MM.1S (cell line): ENCODE data around the gene ITGB3.

Experiments used
- EZH2 ChIP-seq: fragments of 300-600 bp; sonication (generic); optimal IDR thresholded peaks from 2 replicates; pipeline ENCODE3; 2017; ENCODE audit warnings: low read depth, mild to moderate bottlenecking, antibody characterized with exemption, low read length, mixed read lengths
- EZH2phosphoT487 ChIP-seq: fragments of 300-600 bp; sonication (generic); IDR thresholded peaks from 2 replicates; pipeline ENCODE4 v1.6.1; 2018; ENCODE audit warnings: antibody characterized with exemption, low read length
- TF ChIP-seq, protein P1 (sequence below): fragments of 300-600 bp; sonication (generic); IDR thresholded peaks from 2 replicates; pipeline ENCODE4 v1.5.1; 2016; ENCODE audit warnings: antibody characterized with exemption, low read length, mixed read lengths

DNA sequence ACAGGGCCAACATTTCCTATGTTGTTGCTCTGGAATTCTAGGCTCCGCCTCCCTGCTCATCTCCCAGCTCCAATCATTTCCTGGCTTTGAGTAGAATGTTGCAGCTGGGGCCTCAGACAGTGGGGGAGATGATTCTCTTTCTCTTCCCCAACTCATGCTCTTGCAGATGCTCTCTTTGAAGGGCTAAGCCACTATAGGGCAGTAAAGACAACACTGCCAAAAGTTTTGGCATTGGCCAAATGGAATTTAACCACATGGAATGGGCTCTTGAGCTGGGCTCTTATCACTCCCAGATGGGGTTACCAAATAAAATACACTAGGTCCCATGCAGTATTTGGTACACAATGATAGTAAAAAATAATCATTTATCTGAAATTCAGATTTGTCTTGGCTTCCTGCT lies 50.6 kb downstream of the ITGB3 start:
- TF ChIP-seq, protein P1, sequence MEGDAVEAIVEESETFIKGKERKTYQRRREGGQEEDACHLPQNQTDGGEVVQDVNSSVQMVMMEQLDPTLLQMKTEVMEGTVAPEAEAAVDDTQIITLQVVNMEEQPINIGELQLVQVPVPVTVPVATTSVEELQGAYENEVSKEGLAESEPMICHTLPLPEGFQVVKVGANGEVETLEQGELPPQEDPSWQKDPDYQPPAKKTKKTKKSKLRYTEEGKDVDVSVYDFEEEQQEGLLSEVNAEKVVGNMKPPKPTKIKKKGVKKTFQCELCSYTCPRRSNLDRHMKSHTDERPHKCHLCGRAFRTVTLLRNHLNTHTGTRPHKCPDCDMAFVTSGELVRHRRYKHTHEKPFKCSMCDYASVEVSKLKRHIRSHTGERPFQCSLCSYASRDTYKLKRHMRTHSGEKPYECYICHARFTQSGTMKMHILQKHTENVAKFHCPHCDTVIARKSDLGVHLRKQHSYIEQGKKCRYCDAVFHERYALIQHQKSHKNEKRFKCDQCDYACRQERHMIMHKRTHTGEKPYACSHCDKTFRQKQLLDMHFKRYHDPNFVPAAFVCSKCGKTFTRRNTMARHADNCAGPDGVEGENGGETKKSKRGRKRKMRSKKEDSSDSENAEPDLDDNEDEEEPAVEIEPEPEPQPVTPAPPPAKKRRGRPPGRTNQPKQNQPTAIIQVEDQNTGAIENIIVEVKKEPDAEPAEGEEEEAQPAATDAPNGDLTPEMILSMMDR, result no peak
- TF ChIP-seq EZH2 (no peak), EZH2phosphoT487 (no peak)
